Measurements from ENCODE around the gene STKLD1.

GRCh38 chr9:133429641-133430161 is 53.5 kb downstream of the STKLD1 start:
- TF ChIP-seq ZNF366 (tag by site-specific recombination; conservative IDR thresholded peaks at IDR 0.05) = no peak
- no peak for TF ChIP-seq CTCF (tag by site-specific recombination; IDR thresholded peaks at IDR 0.05)
- no peak for TF ChIP-seq ZNF433 (tag by site-specific recombination; IDR thresholded peaks at IDR 0.05; ENCODE audit: low read depth)
- no peak for TF ChIP-seq ZNF76 (tag by site-specific recombination; IDR thresholded peaks at IDR 0.05; ENCODE audit: borderline replicate concordance, low read depth)
